PC-3 (cell line): ENCODE results near the gene ECE1.

Experiments used
- CTCF ChIP-seq: fragments of 300-600 bp; sonication (generic); conservative IDR thresholded peaks from 2 replicates; pipeline ENCODE4 v1.5.1; 2017; ENCODE audit warnings: antibody characterized with exemption, low read depth, mild to moderate bottlenecking, low read length
- EZH2 ChIP-seq: fragments of 300-600 bp; sonication (generic); IDR thresholded peaks from one replicate; pipeline ENCODE4 v1.6.1; 2017; ENCODE audit warnings: antibody characterized with exemption, mild to moderate bottlenecking, low read length; ENCODE audit not compliant: unreplicated experiment
- EZH2phosphoT487 ChIP-seq: fragments of 300-600 bp; sonication (generic); IDR thresholded peaks from 2 replicates; pipeline ENCODE4 v1.6.1; 2018; ENCODE audit warnings: mild to moderate bottlenecking, antibody characterized with exemption, low read length, borderline replicate concordance

- TF ChIP-seq CTCF (no peak), EZH2phosphoT487 (no peak), EZH2 (no peak)
Measured at GRCh38 chr1:21280482-21280881, 9.8 kb downstream of the ECE1 start.
